GM21529 (cell line): ENCODE data around the gene PSAPL1.
"Not testable (repeated sequence)": the region's sequence is repeated elsewhere in the genome, so short reads cannot be mapped to it uniquely, and the experiment has no call there.

Source experiments
- ATAC-seq: cut with Tn5 transposase; IDR thresholded peaks from one replicate; pipeline ENCODE4 v1.9.1; 2021; ENCODE audit not compliant: unreplicated experiment

The PSAPL1 gene

GRCh38 chr4:7460566-7460965 is 25.8 kb upstream of the PSAPL1 start:
- no peak for ATAC-seq

- no peak for ATAC-seq
Observed at GRCh38 chr4:7459471-7459870, 24.7 kb upstream of the PSAPL1 start.

GRCh38 chr4:7458477-7458876 is 23.7 kb upstream of the PSAPL1 start:
- ATAC-seq: no peak

- no peak for ATAC-seq
Observed at GRCh38 chr4:7458066-7458425, 23.3 kb upstream of the PSAPL1 start.

- no peak for ATAC-seq
Observed at GRCh38 chr4:7457201-7458065, 22.7 kb upstream of the PSAPL1 start.

- not testable (repeated sequence) for ATAC-seq
Observed at GRCh38 chr4:7452802-7453201, 18.1 kb upstream of the PSAPL1 start.

- ATAC-seq: no peak
Observed at GRCh38 chr4:7451800-7452199, 17.1 kb upstream of the PSAPL1 start.

GRCh38 chr4:7451434-7451789 is 16.7 kb upstream of the PSAPL1 start:
- ATAC-seq: no peak

GRCh38 chr4:7450775-7451433 is 16.2 kb upstream of the PSAPL1 start:
- ATAC-seq: no peak

- no peak for ATAC-seq
Observed at GRCh38 chr4:7448036-7448435, 13.3 kb upstream of the PSAPL1 start.

- no peak for ATAC-seq
Observed at GRCh38 chr4:7447236-7447635, 12.5 kb upstream of the PSAPL1 start.

GRCh38 chr4:7444731-7445130 is 10.0 kb upstream of the PSAPL1 start:
- no peak for ATAC-seq

- no peak for ATAC-seq
Observed at GRCh38 chr4:7444314-7444713, 9.6 kb upstream of the PSAPL1 start.

GRCh38 chr4:7442574-7443162 is 7.9 kb upstream of the PSAPL1 start:
- no peak for ATAC-seq

- no peak for ATAC-seq
Observed at GRCh38 chr4:7441201-7441600, 6.5 kb upstream of the PSAPL1 start.

- no peak for ATAC-seq
Observed at GRCh38 chr4:7439699-7440098, 5.0 kb upstream of the PSAPL1 start.

- ATAC-seq: no peak
Observed at GRCh38 chr4:7436256-7436655, 1.5 kb upstream of the PSAPL1 start.

GRCh38 chr4:7435471-7436061 is 836 bp upstream of the PSAPL1 start:
- ATAC-seq: no peak

- ATAC-seq: no peak
Observed at GRCh38 chr4:7434141-7434765, 477 bp downstream of the PSAPL1 start.

- no peak for ATAC-seq
Observed at GRCh38 chr4:7433376-7434140, 1.2 kb downstream of the PSAPL1 start.
